Calu3 (cell line): Measurements from ENCODE around the gene KANSL3. TPM values are rescaled to one million over a fixed set of nuclear protein-coding genes. Genes with fewer than 3 reads are reported as not detected.

Experiments used
- BruUV-seq: library from RNA; stranded (reverse); fragments of 400-500 nt; replicated peaks from 2 replicates; lab custom pipeline; 2021; lab: Mats Ljungman, UMichigan
- CTCF ChIA-PET: fragments of 300-600 bp; sonication (Branson Sonifier 250); formaldehyde crosslinking; loops from one replicate; lab custom pipeline; 2022; ENCODE audit warnings: antibody characterized with exemption; lab: Charles Lee
- DNase-seq: peaks from one replicate; pipeline ENCODE4 v3.0.0; 2022
- H3K27ac Mint-ChIP-seq: one replicate; pipeline ENCODE4 v1.8.0; 2022; ENCODE audit warnings: mixed read lengths; ENCODE audit not compliant: unreplicated experiment
- H3K27me3 Mint-ChIP-seq: one replicate; pipeline ENCODE4 v1.8.0; 2022; ENCODE audit warnings: mixed read lengths; ENCODE audit not compliant: unreplicated experiment
- H3K36me3 Mint-ChIP-seq: one replicate; pipeline ENCODE4 v1.8.0; 2022; ENCODE audit warnings: mild to moderate bottlenecking, moderate library complexity, mixed read lengths; ENCODE audit not compliant: insufficient read depth, unreplicated experiment
- H3K4me1 Mint-ChIP-seq: one replicate; pipeline ENCODE4 v1.8.0; 2022; ENCODE audit warnings: mild to moderate bottlenecking, low read depth, mixed read lengths; ENCODE audit not compliant: unreplicated experiment
- H3K4me3 Mint-ChIP-seq: one replicate; pipeline ENCODE4 v1.8.0; 2022; ENCODE audit warnings: mild to moderate bottlenecking, low read depth, moderate library complexity, mixed read lengths; ENCODE audit not compliant: unreplicated experiment
- H3K9me3 Mint-ChIP-seq: one replicate; pipeline ENCODE4 v1.8.0; 2022; ENCODE audit warnings: low read depth, mixed read lengths; ENCODE audit not compliant: unreplicated experiment
- CTCF ChIP-seq: fragments of 200-600 bp; IDR thresholded peaks from one replicate; pipeline ENCODE4 v1.8.0; 2022; ENCODE audit warnings: antibody characterized with exemption; ENCODE audit not compliant: unreplicated experiment
- intact Hi-C: fragments of 100-400 bp; cut with micrococcal nuclease; formaldehyde crosslinking; loops from one replicate; pipeline ENCODE4 v1.10.0; 2022; ENCODE audit not compliant: unreplicated experiment
- total RNA-seq: library from RNA; stranded (reverse); gene quantifications from 2 replicates; pipeline ENCODE4 v1.2.3, GENCODE V29; 2022

Gene KANSL3
- total RNA-seq, 1 experiment from 2014 or later, result 39.6 TPM

GRCh38 chr2:96665083-96665569, 27.0 kb upstream of the KANSL3 start:
- Mint-ChIP-seq H3K4me1 (peaks cover 33% of the 10 kb centered on the region), H3K4me3 (peak overlapping the region; percentile 14), H3K27ac (peak overlapping the region; percentile 86), H3K27me3 (peaks cover 12% of the 10 kb centered on the region), H3K36me3 (peaks cover 17% of the 10 kb centered on the region), H3K9me3 (peaks cover 4% of the 10 kb centered on the region)
- no TSS peak for BruUV-seq
- TF ChIP-seq CTCF, result no peak
- DNase-seq, result peak; percentile 68
- CTCF ChIA-PET, result interaction anchor here (0.7 to 1.2 kb wide), 4 partner anchors 24 to 96 kb away, joined by 3 to 7 read pairs (median 4); partner anchors contain the start of genes CNNM4 and KANSL3
- intact Hi-C loops, result no loop called here

GRCh38 chr2:96664366-96664925, 26.3 kb upstream of the KANSL3 start:
- Mint-ChIP-seq H3K4me1 (peaks cover 33% of the 10 kb centered on the region), H3K4me3 (peak overlapping the region; percentile 14), H3K9me3 (peaks cover 4% of the 10 kb centered on the region), H3K27ac (peak overlapping the region; percentile 86), H3K27me3 (peaks cover 9% of the 10 kb centered on the region), H3K36me3 (peaks cover 17% of the 10 kb centered on the region)
- no peak for TF ChIP-seq CTCF
- DNase-seq, result no peak
- CTCF ChIA-PET, result interaction anchor here (1.2 kb wide), 1 partner anchor 97 kb away, joined by 5 read pairs; the partner anchor contains the start of gene CNNM4
- no TSS peak for BruUV-seq
- intact Hi-C loops, result no loop called here

GRCh38 chr2:96663829-96664228, 25.7 kb upstream of the KANSL3 start:
- DNase-seq, result no peak
- TF ChIP-seq CTCF, result no peak
- no TSS peak for BruUV-seq
- intact Hi-C loops, result no loop called here
- Mint-ChIP-seq H3K36me3 (peaks cover 17% of the 10 kb centered on the region), H3K4me3 (no peak overlapping the region), H3K9me3 (peaks cover 4% of the 10 kb centered on the region), H3K27me3 (peaks cover 3% of the 10 kb centered on the region), H3K27ac (peak overlapping the region; percentile 79), H3K4me1 (peaks cover 33% of the 10 kb centered on the region)
- CTCF ChIA-PET, result no interaction called here

GRCh38 chr2:96663177-96663576, 25.1 kb upstream of the KANSL3 start:
- H3K4me1 Mint-ChIP-seq, result peaks cover 33% of the 10 kb centered on the region
- no peak overlapping the region for H3K4me3 Mint-ChIP-seq
- no peak for TF ChIP-seq CTCF
- BruUV-seq, result no TSS peak
- H3K9me3 Mint-ChIP-seq, result peaks cover 4% of the 10 kb centered on the region
- H3K27me3 Mint-ChIP-seq, result no peaks in the 10 kb centered on the region
- CTCF ChIA-PET, result no interaction called here
- DNase-seq, result no peak
- H3K27ac Mint-ChIP-seq, result peak overlapping the region; percentile 79
- peaks cover 17% of the 10 kb centered on the region for H3K36me3 Mint-ChIP-seq
- intact Hi-C loops, result no loop called here
